HG03342 (cell line): Measurements from ENCODE around the gene ZNF197.
"Not testable (repeated sequence)": the region's sequence is repeated elsewhere in the genome, so short reads cannot be mapped to it uniquely, and the experiment has no call there.

ENCODE experiments used
- ATAC-seq: cut with Tn5 transposase; IDR thresholded peaks from one replicate; pipeline ENCODE4 v1.9.1; 2021; ENCODE audit warnings: mild to moderate bottlenecking, moderate library complexity; ENCODE audit not compliant: unreplicated experiment

ZNF197 gene

DNA sequence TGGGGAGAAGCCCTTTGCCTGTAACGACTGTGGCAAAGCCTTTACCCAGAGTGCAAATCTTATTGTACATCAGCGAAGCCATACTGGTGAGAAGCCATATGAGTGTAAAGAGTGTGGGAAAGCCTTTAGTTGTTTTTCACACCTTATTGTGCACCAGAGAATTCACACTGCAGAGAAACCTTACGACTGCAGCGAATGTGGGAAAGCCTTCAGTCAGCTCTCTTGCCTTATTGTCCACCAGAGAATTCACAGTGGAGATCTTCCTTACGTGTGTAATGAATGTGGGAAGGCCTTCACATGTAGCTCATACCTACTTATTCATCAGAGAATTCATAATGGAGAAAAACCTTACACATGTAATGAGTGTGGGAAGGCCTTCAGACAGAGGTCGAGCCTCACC lies 34.6 kb downstream of the ZNF197 start:
- no peak for ATAC-seq

DNA sequence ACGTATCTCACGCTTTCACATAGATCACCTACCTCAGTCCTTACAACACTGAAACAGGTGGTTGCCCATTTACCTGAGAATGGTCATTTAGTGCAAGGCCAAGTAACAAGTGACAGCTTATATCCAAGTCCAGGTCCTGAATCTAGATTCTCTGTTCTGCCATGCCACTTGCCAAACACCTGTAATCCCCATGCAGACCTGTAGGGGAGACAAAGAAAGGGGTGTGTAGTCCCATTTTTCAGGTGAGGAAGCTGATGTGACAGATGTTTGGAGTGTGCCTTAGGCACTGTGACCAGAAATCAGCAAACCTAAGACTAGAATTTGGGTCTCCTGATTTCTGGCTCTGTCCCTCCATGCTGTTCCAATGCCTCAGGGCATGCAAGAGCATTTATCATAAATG lies 36.4 kb downstream of the ZNF197 start:
- ATAC-seq, result no peak

DNA sequence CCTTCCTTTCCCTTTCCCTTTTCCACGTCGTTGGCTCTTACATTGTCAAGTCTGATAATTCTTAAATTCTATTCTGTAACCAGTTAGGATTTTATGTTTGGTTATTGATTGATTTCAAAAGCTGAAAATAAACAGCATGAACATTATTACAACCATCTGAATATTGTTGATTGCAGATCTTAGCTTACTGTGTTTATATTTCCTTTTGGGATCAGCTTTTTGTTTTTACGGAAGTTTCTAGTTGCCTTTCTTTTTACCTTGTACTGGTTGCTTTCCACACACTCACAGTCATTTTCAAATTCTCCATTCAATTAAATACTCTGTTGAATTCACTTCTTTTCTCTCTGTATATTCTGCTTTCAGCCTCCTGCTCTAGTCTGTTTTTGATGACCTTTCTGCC lies 40.3 kb downstream of the ZNF197 start:
- no peak for ATAC-seq

DNA sequence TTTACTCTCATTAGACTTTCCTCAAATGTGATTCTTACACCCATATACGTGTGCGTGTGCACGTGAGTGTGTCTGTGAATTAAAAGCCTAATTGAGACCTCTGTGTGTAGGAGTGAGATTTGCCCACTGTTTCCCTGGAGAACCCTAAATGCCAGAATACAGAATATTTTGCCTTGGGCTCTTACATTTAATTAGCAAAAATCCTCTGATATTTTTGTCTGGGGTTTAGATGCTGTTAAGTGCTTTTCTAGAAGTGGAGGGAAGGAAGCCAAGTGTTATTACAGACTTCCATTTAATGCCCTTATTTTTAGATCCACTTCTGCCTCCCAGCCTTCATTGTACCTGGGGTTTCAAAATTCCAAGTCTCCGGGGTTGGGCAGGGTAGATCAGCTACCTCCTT lies 41.5 kb downstream of the ZNF197 start:
- ATAC-seq, result no peak

DNA sequence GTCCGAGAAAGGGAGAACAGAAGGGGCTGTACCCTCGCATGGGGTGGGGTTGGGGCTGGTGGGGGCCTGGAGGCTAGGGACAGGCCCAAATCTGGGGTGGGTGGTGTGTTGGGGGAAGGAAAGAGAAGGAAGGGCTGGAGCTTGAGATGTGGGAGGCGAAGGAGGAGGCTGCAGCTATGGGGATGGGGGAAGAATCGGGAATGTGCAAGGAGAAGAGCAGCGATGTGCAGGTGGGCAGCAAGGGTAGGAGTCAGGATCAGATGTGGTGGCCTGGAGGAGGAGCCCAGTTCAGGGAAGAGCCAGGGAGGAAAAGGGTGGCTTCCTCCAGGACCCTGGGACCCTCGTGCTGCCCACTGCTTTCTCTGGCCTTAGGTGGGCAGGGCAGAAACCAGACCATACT lies 44.9 kb downstream of the ZNF197 start:
- no peak for ATAC-seq

DNA sequence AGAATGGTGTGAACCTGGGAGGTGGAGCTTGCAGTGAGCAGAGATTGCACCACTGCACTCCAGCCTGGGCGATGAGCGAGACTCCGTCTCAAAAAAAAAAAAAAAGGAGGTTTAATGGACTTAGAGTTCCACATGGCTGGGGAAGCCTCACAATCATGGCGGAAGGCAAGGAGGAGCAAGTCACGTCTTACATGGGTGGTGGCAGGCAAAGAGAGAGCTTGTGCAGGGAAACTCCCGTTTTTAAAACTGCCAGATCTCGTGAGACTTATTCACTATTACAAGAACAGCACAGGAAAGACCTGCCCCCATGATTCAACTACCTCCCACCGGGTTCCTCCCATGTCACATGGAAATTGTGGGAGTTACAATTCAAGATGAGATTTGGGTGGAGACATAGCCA lies 48.6 kb downstream of the ZNF197 start:
- not testable (repeated sequence) for ATAC-seq

DNA sequence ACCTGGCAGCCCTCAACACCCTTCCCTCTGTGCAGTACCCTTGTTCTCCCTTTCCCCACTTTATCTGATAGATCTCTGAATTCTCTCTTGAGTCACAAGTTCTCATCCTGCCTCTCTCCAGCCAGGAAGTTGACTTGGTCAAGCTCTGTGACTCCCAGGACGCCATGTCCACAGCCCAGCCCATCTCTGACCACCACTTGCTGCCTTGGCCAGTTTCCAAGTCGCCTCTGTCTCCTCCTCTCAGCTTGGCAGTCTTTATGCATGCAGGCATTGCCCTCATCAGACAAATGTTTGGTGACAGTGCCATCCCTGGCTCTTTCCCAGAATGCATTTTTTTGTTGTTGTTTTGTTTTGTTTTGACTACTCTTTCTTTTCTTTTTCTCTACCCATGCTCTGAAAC lies 49.4 kb downstream of the ZNF197 start:
- no peak for ATAC-seq

DNA sequence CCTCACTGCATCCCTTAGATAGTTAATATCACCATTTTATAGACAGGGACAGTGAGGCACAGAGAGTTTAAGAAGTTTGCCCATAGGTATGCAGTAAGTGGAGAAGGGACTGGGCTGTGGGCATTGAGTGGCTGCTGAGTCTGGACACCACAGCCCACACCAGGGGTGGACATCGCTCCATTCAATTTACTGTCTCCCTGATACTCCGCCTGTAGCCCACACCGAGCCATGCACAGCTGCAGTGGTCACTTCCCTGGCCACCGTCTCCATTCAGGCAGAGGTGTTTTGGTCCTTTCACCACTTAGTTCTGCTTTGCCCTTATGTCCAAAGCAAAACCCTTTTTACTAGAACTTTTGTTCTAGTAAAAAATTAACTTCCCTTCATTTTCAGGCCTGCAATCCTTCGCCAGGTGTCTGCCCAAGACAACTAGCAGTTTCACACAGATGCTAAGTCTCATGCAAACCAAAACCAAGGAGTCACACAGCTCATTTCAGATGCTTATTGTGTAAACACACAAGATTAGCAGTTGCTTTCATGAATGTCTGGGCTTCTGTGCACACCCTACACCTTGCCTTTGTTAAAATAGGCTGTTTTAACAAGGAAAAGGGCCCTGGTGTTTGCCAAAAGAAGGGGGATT lies 53.8 kb downstream of the ZNF197 start:
- no peak for ATAC-seq

DNA sequence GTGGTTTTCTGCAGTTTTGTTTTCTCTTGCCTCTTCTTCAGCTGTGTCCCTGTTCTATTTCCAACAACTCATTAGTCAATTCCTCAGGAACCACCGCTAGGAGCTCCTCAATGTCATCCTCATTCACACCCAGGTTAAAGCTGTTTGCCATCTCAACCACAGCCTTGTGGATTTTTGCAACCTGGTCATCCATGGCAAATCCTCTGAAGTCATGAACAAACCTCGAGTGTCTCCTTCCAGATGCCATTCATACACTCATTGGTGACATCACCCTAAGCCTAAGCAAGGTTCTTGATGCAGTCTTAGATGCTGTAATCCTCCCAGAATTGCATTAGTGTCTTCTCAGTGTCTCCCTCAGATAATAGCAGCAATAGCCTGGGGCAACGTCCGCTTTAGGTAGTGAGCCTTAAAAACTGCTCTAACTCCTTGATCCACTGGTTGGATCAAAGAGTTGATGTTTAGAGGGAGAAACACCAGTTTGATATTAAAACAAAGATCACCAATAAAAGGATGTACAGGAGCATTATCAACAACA lies 56.2 kb downstream of the ZNF197 start:
- no peak for ATAC-seq

DNA sequence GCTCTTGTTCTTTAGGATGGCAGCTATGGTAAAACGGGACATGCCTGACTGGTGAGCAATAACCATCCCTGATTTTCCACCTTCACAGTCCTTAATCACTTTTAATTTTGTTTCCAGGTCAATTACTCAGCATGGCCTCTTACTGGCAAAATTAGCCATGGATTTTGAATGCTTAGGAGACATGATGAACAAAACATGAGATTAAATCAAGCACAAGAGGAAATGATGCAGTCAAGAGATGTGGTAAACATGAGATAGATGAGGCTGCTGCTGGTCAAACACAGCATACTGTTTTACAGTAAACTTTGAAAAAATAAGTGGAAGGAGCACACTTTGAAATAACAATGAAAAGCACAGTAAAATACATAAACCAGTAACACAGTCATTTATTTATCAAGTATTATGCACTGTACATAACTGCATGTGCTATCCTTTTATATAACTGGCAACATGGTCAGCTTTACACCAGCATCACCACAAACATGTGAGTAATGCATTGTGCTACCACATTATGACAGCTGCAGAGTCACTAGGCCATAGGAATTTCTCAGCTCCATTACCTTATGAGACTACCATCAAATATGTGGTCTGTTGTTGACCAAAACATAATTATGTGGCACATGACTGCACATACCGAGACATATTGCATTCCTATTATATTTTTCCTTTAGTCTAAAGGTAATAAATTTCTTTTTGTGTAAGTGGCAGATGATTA lies 57.5 kb downstream of the ZNF197 start:
- no peak for ATAC-seq

DNA sequence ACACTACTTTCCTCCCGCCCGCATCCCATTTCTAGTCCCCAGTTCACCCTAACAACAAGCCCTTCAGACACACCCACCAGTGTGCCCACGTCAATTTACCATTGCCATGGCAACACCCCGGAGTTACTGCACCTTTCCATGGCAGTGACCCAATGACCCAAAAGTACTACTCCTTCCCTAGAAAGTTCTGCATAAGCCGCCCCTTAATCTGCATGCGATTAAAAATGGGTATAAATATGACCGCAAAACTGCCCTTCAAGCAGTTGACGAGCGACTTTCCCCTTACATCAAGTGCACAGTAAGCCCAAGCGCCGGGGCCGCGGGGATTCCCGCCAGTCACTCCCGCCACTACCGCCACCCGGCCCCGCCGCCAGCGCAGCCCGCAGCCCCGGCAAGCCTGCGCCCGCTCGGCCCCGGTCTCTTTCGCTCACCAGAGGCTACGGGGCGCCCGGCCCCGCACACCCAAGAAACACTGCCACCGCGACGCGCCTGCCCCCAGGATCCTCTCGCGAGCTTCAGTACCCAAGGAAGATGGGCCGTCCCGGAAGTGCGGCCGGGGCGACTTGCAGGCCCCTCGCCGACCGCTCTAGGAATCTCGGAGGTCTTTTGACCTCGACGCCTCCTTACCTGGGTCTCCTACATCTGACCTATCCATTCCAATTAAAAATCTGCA lies 60.4 kb downstream of the ZNF197 start:
- peak; percentile 62 for ATAC-seq

DNA sequence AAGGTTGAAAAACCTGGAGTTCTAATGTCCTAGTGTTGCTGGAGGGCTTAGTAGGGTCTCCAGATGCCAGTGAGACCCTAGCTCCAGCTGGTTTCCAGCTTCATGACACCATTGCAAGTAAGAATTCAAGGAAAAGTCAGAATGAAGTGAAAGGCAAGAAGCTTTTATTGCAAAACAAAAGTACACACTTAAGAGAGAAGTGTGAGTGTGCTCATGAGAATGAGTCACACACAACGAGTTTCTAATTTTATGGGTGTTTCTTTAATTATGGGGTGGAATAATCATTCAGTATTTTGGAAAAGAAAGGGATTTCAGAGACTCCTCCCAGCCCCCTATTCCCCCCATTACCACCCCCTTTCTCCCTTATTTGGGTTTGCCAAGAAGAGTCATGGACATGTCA lies 63.1 kb downstream of the ZNF197 start:
- no peak for ATAC-seq
